C4-2B (cell line): Measurements from ENCODE around the gene CHST11.

Source experiments
- H3K27ac ChIP-seq: fragments of 450-650 bp; 2 replicates; pipeline ENCODE4 v1.5.1; 2017
- CTCF ChIP-seq: fragments of 450-650 bp; conservative IDR thresholded peaks from 2 replicates; pipeline ENCODE4 v1.5.1; 2017; ENCODE audit warnings: mild to moderate bottlenecking
- ZFX ChIP-seq: fragments of 450-650 bp; IDR thresholded peaks from 2 replicates; pipeline ENCODE4 v1.6.1; 2017

Gene CHST11

GRCh38 chr12:104600790-104601739, 144.3 kb downstream of the CHST11 start:
- TF ChIP-seq ZFX = no peak
- TF ChIP-seq CTCF = no peak
- no peak overlapping the region for H3K27ac ChIP-seq

- no peak overlapping the region for H3K27ac ChIP-seq
- TF ChIP-seq ZFX = no peak
- no peak for TF ChIP-seq CTCF
These were observed 145.7 kb downstream of the CHST11 start for GRCh38 chr12:104602406-104602805.

GRCh38 chr12:104602896-104603295, 146.1 kb downstream of the CHST11 start:
- H3K27ac ChIP-seq = no peak overlapping the region
- TF ChIP-seq CTCF (no peak), ZFX (no peak)

GRCh38 chr12:104603545-104603973, 146.8 kb downstream of the CHST11 start:
- H3K27ac ChIP-seq = no peak overlapping the region
- no peak for TF ChIP-seq ZFX
- TF ChIP-seq CTCF = no peak

- no peak for TF ChIP-seq CTCF
- no peak for TF ChIP-seq ZFX
- no peak overlapping the region for H3K27ac ChIP-seq
These were observed 147.6 kb downstream of the CHST11 start for GRCh38 chr12:104604070-104604994.

- TF ChIP-seq ZFX (no peak), CTCF (no peak)
- H3K27ac ChIP-seq = no peak overlapping the region
These were observed 148.4 kb downstream of the CHST11 start for GRCh38 chr12:104604995-104605675.
